RWPE1 (cell line): ENCODE measurements around the gene VANGL2.

Experiments used
- CTCF ChIA-PET: fragments of 350-600 bp; sonication (Branson Sonifier 250); formaldehyde crosslinking; extraction: SDS; loops from one replicate; lab custom pipeline; 2021; lab: Yijun Ruan, JAX
- POLR2A ChIA-PET: fragments of 400-600 bp; formaldehyde crosslinking; extraction: SDS; loops from one replicate; lab custom pipeline; 2020; ENCODE audit warnings: antibody characterized with exemption; ENCODE audit not compliant: low non-redundant PET; lab: Yijun Ruan, JAX
- DNase-seq: peaks from one replicate; pipeline ENCODE4 v3.0.0; 2012; ENCODE audit warnings: low spot score
- H3K27ac ChIP-seq: fragments of 450-650 bp; 2 replicates; pipeline ENCODE4 v1.5.1; 2017
- TF ChIP-seq, protein P1 (sequence below): fragments of 450-650 bp; conservative IDR thresholded peaks from 2 replicates; pipeline ENCODE4 v1.5.1; 2017; ENCODE audit warnings: low read depth, mild to moderate bottlenecking

VANGL2 gene

DNA sequence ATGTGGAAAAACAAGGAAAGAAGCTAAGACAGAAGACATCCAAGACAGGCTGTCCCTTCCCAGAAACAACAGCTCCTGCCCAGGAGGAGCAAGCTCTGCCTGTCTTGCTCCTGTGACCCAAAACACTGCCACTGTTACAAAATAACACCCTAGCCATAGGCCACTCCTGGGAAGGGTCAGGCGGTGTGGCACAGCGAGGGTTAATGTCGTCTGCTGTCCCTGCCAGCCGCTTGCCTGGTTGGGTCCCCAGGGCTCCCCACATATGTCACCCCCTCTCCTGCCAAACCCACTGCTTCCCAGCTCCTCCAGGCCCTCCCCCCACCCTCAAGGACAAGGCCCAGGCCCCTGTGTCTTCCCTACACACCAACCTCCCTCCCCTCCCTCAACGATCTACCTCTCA lies 37.4 kb upstream of the VANGL2 start:
- ChIA-PET CTCF (no interaction called here), POLR2A (interaction anchor here (0.6 kb wide), 1 partner anchor 96 kb away, joined by 3 read pairs; no protein-coding TSS in a partner anchor)
- H3K27ac ChIP-seq, result no peak overlapping the region
- DNase-seq, result no peak
- TF ChIP-seq, protein P1, sequence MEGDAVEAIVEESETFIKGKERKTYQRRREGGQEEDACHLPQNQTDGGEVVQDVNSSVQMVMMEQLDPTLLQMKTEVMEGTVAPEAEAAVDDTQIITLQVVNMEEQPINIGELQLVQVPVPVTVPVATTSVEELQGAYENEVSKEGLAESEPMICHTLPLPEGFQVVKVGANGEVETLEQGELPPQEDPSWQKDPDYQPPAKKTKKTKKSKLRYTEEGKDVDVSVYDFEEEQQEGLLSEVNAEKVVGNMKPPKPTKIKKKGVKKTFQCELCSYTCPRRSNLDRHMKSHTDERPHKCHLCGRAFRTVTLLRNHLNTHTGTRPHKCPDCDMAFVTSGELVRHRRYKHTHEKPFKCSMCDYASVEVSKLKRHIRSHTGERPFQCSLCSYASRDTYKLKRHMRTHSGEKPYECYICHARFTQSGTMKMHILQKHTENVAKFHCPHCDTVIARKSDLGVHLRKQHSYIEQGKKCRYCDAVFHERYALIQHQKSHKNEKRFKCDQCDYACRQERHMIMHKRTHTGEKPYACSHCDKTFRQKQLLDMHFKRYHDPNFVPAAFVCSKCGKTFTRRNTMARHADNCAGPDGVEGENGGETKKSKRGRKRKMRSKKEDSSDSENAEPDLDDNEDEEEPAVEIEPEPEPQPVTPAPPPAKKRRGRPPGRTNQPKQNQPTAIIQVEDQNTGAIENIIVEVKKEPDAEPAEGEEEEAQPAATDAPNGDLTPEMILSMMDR, result no peak

DNA sequence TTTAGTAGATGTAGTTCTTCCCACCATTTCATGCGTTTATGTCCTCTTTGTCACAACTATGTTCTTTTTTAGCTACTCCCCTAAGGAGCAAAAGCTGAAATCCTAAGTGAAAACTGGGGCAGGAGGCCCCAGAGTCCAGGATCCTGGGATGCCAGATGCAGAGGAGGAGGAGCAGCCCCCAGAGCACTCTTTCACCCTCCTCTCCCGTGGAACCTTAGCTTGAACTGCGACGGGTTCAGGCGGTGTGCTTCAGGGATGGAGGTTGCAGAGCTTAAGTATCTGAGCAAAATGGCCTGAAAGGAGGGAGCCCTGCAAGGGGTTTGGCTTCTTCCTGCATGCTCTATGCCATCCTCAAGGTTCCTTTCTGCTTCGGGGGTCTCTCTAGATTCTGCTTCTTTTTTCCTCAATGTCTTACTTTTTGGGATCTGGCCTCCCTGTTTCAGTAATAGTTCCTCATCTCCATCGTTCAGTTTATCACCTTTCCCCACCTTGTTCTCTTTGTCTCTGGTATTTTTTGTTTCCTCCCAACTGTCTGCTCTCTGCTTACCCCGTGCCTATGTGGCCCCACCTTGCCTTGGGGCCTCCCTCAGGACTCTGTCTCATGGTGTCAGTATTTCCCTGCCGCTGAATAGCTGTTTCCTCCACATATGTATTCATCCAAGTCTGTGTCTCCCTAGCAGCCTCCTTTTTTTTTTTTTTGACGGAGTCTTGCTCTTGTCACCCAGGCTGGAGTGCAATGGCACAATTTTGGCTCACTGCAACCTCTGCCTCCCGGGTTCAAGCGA lies 36.2 kb upstream of the VANGL2 start:
- no peak for DNase-seq
- TF ChIP-seq, protein P1, result no peak
- no peak overlapping the region for H3K27ac ChIP-seq
- ChIA-PET CTCF (interaction anchor here (1.0 to 1.8 kb wide), 2 partner anchors 11 to 263 kb away, joined by 3 to 4 read pairs; no protein-coding TSS in a partner anchor), POLR2A (interaction anchor here (0.6 to 0.7 kb wide), 2 partner anchors 44 to 733 kb away, joined by 4 to 5 read pairs; no protein-coding TSS in a partner anchor)

DNA sequence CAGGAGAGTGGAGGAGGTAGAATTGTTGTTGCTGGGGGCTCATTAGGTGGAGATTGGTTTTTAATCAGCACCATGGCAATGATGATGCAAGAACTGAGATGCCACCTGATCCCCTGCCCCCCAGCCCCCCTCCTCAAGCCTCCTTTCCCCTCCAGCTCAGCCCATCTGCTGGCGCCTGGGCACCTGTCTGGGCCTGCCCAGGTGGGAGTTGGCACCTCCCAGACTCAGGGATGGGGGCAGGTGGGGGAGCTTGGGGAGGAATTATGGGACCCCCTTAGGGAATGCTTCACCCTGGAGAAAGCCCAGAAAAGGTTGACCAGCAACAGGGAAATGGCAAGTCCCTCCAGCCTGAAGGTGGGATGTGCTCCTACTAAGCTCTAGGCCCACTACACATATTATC lies 35.0 kb upstream of the VANGL2 start:
- TF ChIP-seq, protein P1, result no peak
- no peak overlapping the region for H3K27ac ChIP-seq
- DNase-seq, result no peak
- ChIA-PET CTCF (interaction anchor here (0.8 to 1.8 kb wide), 2 partner anchors 12 to 14 kb away, joined by 4 read pairs; no protein-coding TSS in a partner anchor), POLR2A (no interaction called here)

DNA sequence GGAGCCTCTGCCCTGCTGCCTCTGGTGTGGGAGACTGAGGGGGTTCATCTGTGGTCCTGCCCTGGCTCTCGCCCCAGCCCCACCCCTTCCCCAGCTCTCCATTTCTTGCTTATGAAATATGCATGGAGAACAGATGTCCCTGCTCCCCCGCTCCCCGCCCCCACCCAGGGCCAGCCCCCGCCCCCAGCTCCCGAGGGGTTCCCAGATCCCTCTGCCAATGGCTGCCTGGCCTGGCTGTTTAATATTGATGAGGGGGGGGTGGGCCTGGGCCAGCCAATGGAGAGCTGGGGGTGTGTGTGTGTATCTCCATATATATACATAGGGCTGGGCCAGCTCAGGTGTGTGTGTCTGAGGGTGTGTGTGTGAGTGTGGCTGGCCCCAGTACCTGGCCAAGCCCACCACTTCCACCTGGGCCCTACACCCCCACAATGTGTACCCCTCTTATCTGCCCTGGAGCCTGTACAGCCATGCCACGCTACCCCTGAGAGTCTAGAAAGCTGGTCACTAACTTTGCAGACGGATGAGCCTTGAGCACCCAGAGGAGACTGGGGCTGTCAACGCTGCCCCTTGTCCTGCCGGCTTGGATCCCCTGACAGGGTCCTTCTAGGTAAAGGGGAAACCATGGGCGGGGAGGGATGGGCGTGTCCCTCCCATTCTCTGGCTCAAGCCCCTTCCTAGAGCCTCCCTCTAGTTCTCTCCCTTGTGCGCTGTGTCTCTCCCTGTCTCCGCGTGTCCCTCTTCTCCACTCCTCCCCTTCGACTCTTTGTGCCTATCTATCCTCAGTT lies 33.4 kb upstream of the VANGL2 start, which contains the start of gene NHLH1:
TSS of gene NHLH1 (plus strand) at position 341 of the 785 bp plus-strand sequence. CDS start 3,661 bp downstream, outside the sequence.
- no peak within 1 kb of the TSS for H3K27ac ChIP-seq
- TF ChIP-seq, protein P1, result no peak
- POLR2A ChIA-PET, result no interaction called here
- CTCF ChIA-PET, result interaction anchor here (0.8 to 3.0 kb wide), 2 partner anchors 9 to 50 kb away, joined by 3 to 6 read pairs; no protein-coding TSS in a partner anchor
- DNase-seq, result no peak

DNA sequence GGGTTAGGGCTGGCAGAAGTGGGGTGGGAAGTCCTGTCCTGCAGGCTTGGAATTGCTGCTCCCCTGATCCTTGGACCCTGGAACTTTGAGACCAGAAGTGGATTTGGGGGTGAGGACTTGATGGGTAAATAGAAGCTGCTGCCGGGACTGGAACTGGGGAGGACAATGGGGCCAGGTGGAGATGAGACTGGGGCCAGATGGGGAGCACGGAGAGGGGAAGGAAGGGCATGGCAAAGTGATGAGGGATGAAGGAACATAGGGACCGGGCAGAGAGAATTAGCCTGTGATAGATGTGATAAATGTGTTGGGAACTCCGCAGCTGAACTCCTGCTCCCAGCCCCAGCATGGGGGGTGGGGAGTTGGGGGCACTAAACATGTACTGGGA lies 32.9 kb upstream of the VANGL2 start:
- CTCF ChIA-PET, result interaction anchor here (3.0 kb wide), 1 partner anchor 49 kb away, joined by 6 read pairs; no protein-coding TSS in a partner anchor
- TF ChIP-seq, protein P1, result no peak
- no peak overlapping the region for H3K27ac ChIP-seq
- DNase-seq, result no peak
- POLR2A ChIA-PET, result no interaction called here
